ENCODE results near the gene PLD1. TPM values are rescaled to one million over a fixed set of nuclear protein-coding genes. Genes with fewer than 3 reads are reported as not detected.

PLD1 gene
- total RNA-seq, 1 donor from 2014 or later: 13.9 TPM

GRCh38 chr3:171836855-171837254 is 26.6 kb upstream of the PLD1 start:
- Mint-ChIP-seq H3K27ac (ENCODE audit: unreplicated experiment) (peak overlapping the region; percentile 97), H3K4me1 (ENCODE audit: unreplicated experiment) (peaks cover 77% of the 10 kb centered on the region), H3K4me3 (ENCODE audit: unreplicated experiment) (no peak overlapping the region), H3K27me3 (ENCODE audit: unreplicated experiment) (no peaks in the 10 kb centered on the region), H3K36me3 (ENCODE audit: unreplicated experiment) (no peaks in the 10 kb centered on the region), H3K9me3 (ENCODE audit: unreplicated experiment) (peaks cover 3% of the 10 kb centered on the region)
- no peak for TF ChIP-seq CTCF (IDR thresholded peaks at IDR 0.05)
- DNase-seq (ENCODE audit: extremely low spot score, unreplicated experiment): no peak

- Mint-ChIP-seq H3K27me3 (ENCODE audit: unreplicated experiment) (no peaks in the 10 kb centered on the region), H3K27ac (ENCODE audit: unreplicated experiment) (no peak overlapping the region), H3K4me1 (ENCODE audit: unreplicated experiment) (peaks cover 70% of the 10 kb centered on the region), H3K4me3 (ENCODE audit: unreplicated experiment) (no peak overlapping the region), H3K36me3 (ENCODE audit: unreplicated experiment) (no peaks in the 10 kb centered on the region), H3K9me3 (ENCODE audit: unreplicated experiment) (peaks cover 3% of the 10 kb centered on the region)
- DNase-seq (ENCODE audit: extremely low spot score, unreplicated experiment): no peak
- TF ChIP-seq CTCF (IDR thresholded peaks at IDR 0.05): no peak
Observed at GRCh38 chr3:171835613-171836012, 25.3 kb upstream of the PLD1 start.

- Mint-ChIP-seq H3K4me3 (ENCODE audit: unreplicated experiment) (no peak overlapping the region), H3K4me1 (ENCODE audit: unreplicated experiment) (peaks cover 70% of the 10 kb centered on the region), H3K36me3 (ENCODE audit: unreplicated experiment) (no peaks in the 10 kb centered on the region), H3K27ac (ENCODE audit: unreplicated experiment) (peak overlapping the region; percentile 46), H3K9me3 (ENCODE audit: unreplicated experiment) (peaks cover 3% of the 10 kb centered on the region), H3K27me3 (ENCODE audit: unreplicated experiment) (no peaks in the 10 kb centered on the region)
- no peak for TF ChIP-seq CTCF (IDR thresholded peaks at IDR 0.05)
- no peak for DNase-seq (ENCODE audit: extremely low spot score, unreplicated experiment)
Observed at GRCh38 chr3:171835116-171835515, 24.8 kb upstream of the PLD1 start.

GRCh38 chr3:171834461-171834801 is 24.1 kb upstream of the PLD1 start:
- Mint-ChIP-seq H3K4me3 (ENCODE audit: unreplicated experiment) (no peak overlapping the region), H3K4me1 (ENCODE audit: unreplicated experiment) (peaks cover 72% of the 10 kb centered on the region), H3K36me3 (ENCODE audit: unreplicated experiment) (no peaks in the 10 kb centered on the region), H3K27ac (ENCODE audit: unreplicated experiment) (peak overlapping the region; percentile 92), H3K27me3 (ENCODE audit: unreplicated experiment) (no peaks in the 10 kb centered on the region), H3K9me3 (ENCODE audit: unreplicated experiment) (peaks cover 3% of the 10 kb centered on the region)
- no peak for DNase-seq (ENCODE audit: extremely low spot score, unreplicated experiment)
- no peak for TF ChIP-seq CTCF (IDR thresholded peaks at IDR 0.05)

GRCh38 chr3:171833789-171834460 is 23.6 kb upstream of the PLD1 start:
- TF ChIP-seq CTCF (IDR thresholded peaks at IDR 0.05): peak; percentile 60
- H3K27ac Mint-ChIP-seq (ENCODE audit: unreplicated experiment): peak overlapping the region; percentile 92

More at GRCh38 chr3:171833789-171834460, 23.6 kb upstream of the PLD1 start:
- no peaks in the 10 kb centered on the region for H3K27me3 Mint-ChIP-seq (ENCODE audit: unreplicated experiment)
- H3K9me3 Mint-ChIP-seq (ENCODE audit: unreplicated experiment): peaks cover 3% of the 10 kb centered on the region
- H3K4me3 Mint-ChIP-seq (ENCODE audit: unreplicated experiment): no peak overlapping the region
- no peak for DNase-seq (ENCODE audit: extremely low spot score, unreplicated experiment)
- H3K36me3 Mint-ChIP-seq (ENCODE audit: unreplicated experiment): no peaks in the 10 kb centered on the region
- H3K4me1 Mint-ChIP-seq (ENCODE audit: unreplicated experiment): peaks cover 69% of the 10 kb centered on the region
